B cell (primary cell): Measurements from ENCODE around the gene C3. TPM values are rescaled to one million over a fixed set of nuclear protein-coding genes. Genes with fewer than 3 reads are reported as not detected.

ENCODE experiments used
- ATAC-seq: fragments of 200-7000 bp; cut with Tn5 transposase; one replicate; pipeline ENCODE4 v1.10.0; 2021; ENCODE audit warnings: low read depth, mild to moderate bottlenecking, moderate number of reproducible peaks, moderate library complexity
- CTCF ChIA-PET: fragments of 350-600 bp; sonication (Branson Sonifier 250); formaldehyde crosslinking; loops from one replicate; lab custom pipeline; 2021; ENCODE audit warnings: antibody characterized with exemption, inconsistent platforms; lab: Charles Lee
- POLR2A ChIA-PET: fragments of 350-600 bp; sonication (Branson Sonifier 250); formaldehyde crosslinking; loops from one replicate; lab custom pipeline; 2021; ENCODE audit warnings: antibody characterized with exemption; lab: Charles Lee
- DNase-seq: peaks from one replicate; pipeline ENCODE4 v3.0.0; 2013
- H2AFZ ChIP-seq: 2 replicates; pipeline ENCODE4 v1.6.1; 2012; ENCODE audit warnings: mild to moderate bottlenecking, low read depth, low read length; ENCODE audit not compliant: insufficient read depth, poor library complexity, severe bottlenecking
- H3K27ac ChIP-seq, 2 donors: 1 replicate in 1 of 2; 2 replicates in 1 of 2; pipeline ENCODE4 v1.5.1; 2012 to 2013; ENCODE audit warnings: low read length in 2 of 2, mild to moderate bottlenecking in 2 of 2, moderate library complexity in 1 of 2
- H3K27me3 ChIP-seq, 4 experiments: fragments of 200-600 bp in 1 of 4; sonication (generic) in 1 of 4; replicated peaks in 1 of 4; 1 replicate in 2 of 4; 2 replicates in 2 of 4; pipeline versions ENCODE4 v1.6.1 to v1.7.0; 2013 to 2016; ENCODE audit warnings: low read length in 3 of 4, mild to moderate bottlenecking in 2 of 4, mixed read lengths in 1 of 4, moderate library complexity in 1 of 4; ENCODE audit not compliant: insufficient read depth in 4 of 4, control insufficient read depth in 3 of 4; ENCODE audit errors: control extremely low read depth in 1 of 4
- H3K36me3 ChIP-seq, 2 experiments: replicated peaks in 1 of 2; 1 replicate in 1 of 2; 2 replicates in 1 of 2; pipeline versions ENCODE4 v1.6.1 to v1.7.1; 2013; ENCODE audit warnings: low read length in 1 of 2; ENCODE audit not compliant: insufficient read depth in 2 of 2, control insufficient read depth in 1 of 2; ENCODE audit errors: control extremely low read depth in 1 of 2, extremely low read depth in 1 of 2
- H3K4me1 ChIP-seq, 2 donors: fragments of 200-600 bp in 1 of 2; sonication (generic) in 1 of 2; 1 replicate in 1 of 2; 2 replicates in 1 of 2; pipeline versions ENCODE4 v1.5.1 to v1.6.1; 2013 to 2017; ENCODE audit warnings: low read length in 2 of 2; ENCODE audit not compliant: control insufficient read depth in 2 of 2, insufficient read depth in 2 of 2
- H3K4me2 ChIP-seq: replicated peaks from 2 replicates; pipeline ENCODE3; 2012; ENCODE audit warnings: mild to moderate bottlenecking, low read depth, low read length; ENCODE audit not compliant: poor library complexity, severe bottlenecking
- H3K4me3 ChIP-seq, 5 experiments: fragments of 200-600 bp in 1 of 5; sonication (generic) in 1 of 5; 1 replicate in 3 of 5; 2 replicates in 2 of 5; pipeline versions ENCODE4 v1.5.1 to v1.7.0; 2011 to 2016; ENCODE audit warnings: low read length in 4 of 5, mild to moderate bottlenecking in 4 of 5, low read depth in 2 of 5, control low read depth in 1 of 5, moderate library complexity in 1 of 5; ENCODE audit not compliant: insufficient read depth in 1 of 5; ENCODE audit errors: control extremely low read depth in 1 of 5, extremely low read depth in 1 of 5
- H3K79me2 ChIP-seq: fragments of 200-600 bp; sonication (generic); one replicate; pipeline ENCODE4 v1.6.0; 2016; ENCODE audit warnings: low read length; ENCODE audit not compliant: control insufficient read depth, insufficient read depth
- H3K9ac ChIP-seq: fragments of 200-600 bp; sonication (generic); 2 replicates; pipeline ENCODE4 v1.6.1; 2017; ENCODE audit warnings: mild to moderate bottlenecking, low read length, moderate library complexity
- H3K9me3 ChIP-seq, 3 donors: one replicate each; pipeline versions ENCODE4 v1.6.1 to v1.7.1; 2013; ENCODE audit warnings: low read length in 2 of 3; ENCODE audit not compliant: control insufficient read depth in 2 of 3, insufficient read depth in 1 of 3; ENCODE audit errors: control extremely low read depth in 1 of 3
- H4K20me1 ChIP-seq: 2 replicates; pipeline ENCODE4 v1.6.0; 2012; ENCODE audit warnings: mild to moderate bottlenecking, low read length; ENCODE audit not compliant: insufficient read depth, control insufficient read depth, poor library complexity, severe bottlenecking
- H3K27ac Mint-ChIP-seq: one replicate; pipeline ENCODE4 v1.8.0; 2021; ENCODE audit warnings: mixed read lengths
- H3K27me3 Mint-ChIP-seq: one replicate; pipeline ENCODE4 v1.8.0; 2021; ENCODE audit warnings: mixed read lengths
- H3K4me1 Mint-ChIP-seq: one replicate; pipeline ENCODE4 v1.8.0; 2021; ENCODE audit warnings: mixed read lengths
- H3K4me3 Mint-ChIP-seq: one replicate; pipeline ENCODE4 v1.8.0; 2021; ENCODE audit warnings: mixed read lengths
- H3K9me3 Mint-ChIP-seq: one replicate; pipeline ENCODE4 v1.8.0; 2022; ENCODE audit warnings: mixed read lengths; ENCODE audit not compliant: insufficient read depth
- CTCF ChIP-seq: fragments of 200-600 bp; IDR thresholded peaks from one replicate; pipeline ENCODE4 v1.8.0; 2022; ENCODE audit warnings: antibody characterized with exemption, mild to moderate bottlenecking
- EZH2 ChIP-seq: IDR thresholded peaks from 2 replicates; pipeline ENCODE4 v1.6.1; 2012; ENCODE audit warnings: borderline replicate concordance, low read depth, mild to moderate bottlenecking, moderate library complexity, low read length; ENCODE audit not compliant: insufficient read depth, poor library complexity, severe bottlenecking
- WGBS: methylation state at CpG from one replicate; pipeline ENCODE4 v1.1.5; 2013; ENCODE audit warnings: missing lambda C conversion rate; ENCODE audit not compliant: insufficient coverage; 5-methylcytosine and 5-hydroxymethylcytosine counted together
- intact Hi-C: fragments of 100-400 bp; cut with micrococcal nuclease; formaldehyde crosslinking; loops from one replicate; pipeline ENCODE4 v1.10.0; 2022
- polyA minus RNA-seq: library from RNA; depleted of rRNA, polyadenylated mRNA; stranded (reverse); fragments of >200 nt; gene quantifications from 2 replicates; pipeline ENCODE4 v1.2.3, GENCODE V29; 2012
- polyA plus RNA-seq: library from polyadenylated mRNA; depleted of rRNA; stranded (reverse); fragments of >200 nt; gene quantifications from 2 replicates; pipeline ENCODE4 v1.2.3, GENCODE V29; 2012
- total RNA-seq, 2 donors: library from RNA; stranded (reverse); fragments of 120-200 nt in 1 of 2; gene quantifications; 1 replicate in 1 of 2; 2 replicates in 1 of 2; pipeline versions ENCODE4 v1.2.3 to v1.2.4, GENCODE V29; 2013 to 2022

C3 gene
- total RNA-seq (0.47 and 2.0 TPM in 2 replicates), polyA plus RNA-seq (0.01 and 0.27 TPM in 2 replicates), polyA minus RNA-seq (0.09 and 1.3 TPM in 2 replicates)
- total RNA-seq (2013) = 0.40 TPM

GRCh38 chr19:6720369-6721137, at the start of gene C3:
Gene C3, minus strand, starts transcription at chr19:6720650. Its CDS starts 61 bp downstream, at chr19:6720589.
- Mint-ChIP-seq H3K9me3 (peaks cover 3% of the 10 kb centered on the region), H3K27ac (peak within 1 kb of the TSS; percentile 88), H3K27me3 (no peaks in the 10 kb centered on the region), H3K4me1 (peaks cover 50% of the 10 kb centered on the region), H3K4me3 (peak within 1 kb of the TSS; percentile 35)
- H3K79me2 ChIP-seq = peaks cover 4% of the 10 kb centered on the region
- ATAC-seq (no peak), DNase-seq (peak; percentile 6)
- ChIA-PET POLR2A (no interaction called here), CTCF (interaction anchor here (0.7 to 1.4 kb wide), 3 partner anchors 16 to 143 kb away, joined by 3 read pairs; no protein-coding TSS in a partner anchor)
- 100% methylated on average over 2 of the region's 4 CpGs for WGBS
- H4K20me1 ChIP-seq = no peaks in the 10 kb centered on the region
- peaks cover 0 to 6% (median 0%) of the 10 kb centered on the region in 3 donors for H3K9me3 ChIP-seq
- peak within 1 kb of the TSS; percentile 54 to 78 for H3K27ac ChIP-seq
- peak within 1 kb of the TSS in 1 of 5 experiments; percentile 22 for H3K4me3 ChIP-seq
- TF ChIP-seq CTCF (no peak), EZH2 (no peak)
- H3K9ac ChIP-seq = no peak within 1 kb of the TSS
- no peaks in the 10 kb centered on the region for H3K36me3 ChIP-seq
- no peak within 1 kb of the TSS for H2AFZ ChIP-seq
- no peaks in the 10 kb centered on the region for H3K27me3 ChIP-seq
- peak within 1 kb of the TSS; percentile 68 for H3K4me2 ChIP-seq
- intact Hi-C loops = loop anchor here (5.0 to 10.0 kb wide), 2 partner anchors 46 to 142 kb away; partner anchors contain the start of gene TNFSF14
- peaks cover 48 to 51% of the 10 kb centered on the region in 2 donors for H3K4me1 ChIP-seq
